ENCODE measurements around the gene EPS15. TPM values are rescaled to one million over a fixed set of nuclear protein-coding genes. Genes with fewer than 3 reads are reported as not detected.
A peak's percentile ranks its signal among the peaks of the same experiment; 100 is the strongest.

The EPS15 gene
- total and polyA plus RNA-seq, 9 of the 15 experiments (the other 6 are each of a cell fraction or from before 2014, with no cell fraction given): 23.1 to 69.0 (median 41.7) TPM

DNA sequence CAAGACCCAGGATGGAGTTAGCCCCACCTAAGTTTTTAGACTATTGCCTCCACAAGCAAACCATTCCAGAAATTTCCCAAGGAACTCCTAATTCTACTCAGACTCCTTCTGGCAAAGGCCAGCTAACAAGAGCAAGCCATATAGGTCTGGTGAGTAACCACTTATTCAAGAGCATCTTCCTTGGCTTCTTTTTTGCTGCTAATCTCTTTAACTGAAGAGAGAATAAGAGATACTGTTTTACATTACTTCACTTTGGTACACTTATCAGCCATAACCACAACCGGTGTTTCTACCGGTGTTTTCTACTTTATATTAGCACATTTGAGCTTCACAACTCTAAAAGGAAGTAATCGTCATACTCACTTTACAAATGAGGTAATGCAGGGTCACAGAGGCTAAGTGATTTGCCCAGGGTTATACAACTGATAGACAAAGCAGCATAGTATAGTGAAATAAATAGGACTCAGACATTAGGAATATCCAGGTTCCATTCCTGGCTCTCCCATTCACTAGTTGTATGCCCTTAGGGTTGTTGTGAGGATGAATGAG, 1.7 kb upstream of the EPS15 start:
- FAIRE-seq: no peak
- no peaks in the 10 kb centered on the region for H3K9me3 ChIP-seq (replicated peaks; ENCODE audit: control insufficient read depth, insufficient read depth, low read depth, low read length)
- peak overlapping the region; percentile 67 for H3K4me2 ChIP-seq (ENCODE audit: insufficient read depth, low read length)
- in situ Hi-C loops (cut with MboI): no loop called here
- H3K27ac ChIP-seq (ENCODE audit: extremely low read depth, low read depth, low read length): peak overlapping the region; percentile 76
- H3K9ac ChIP-seq (ENCODE audit: insufficient read depth in 1 of 2, low read depth in 2 of 2, low read length in 2 of 2): peak overlapping the region in 1 of 2 experiments; percentile 63; a peak in 2 of 4 replicates
- CTCF ChIA-PET (ENCODE audit: low intra/inter-chr PET ratio): no interaction called here
- peak; percentile 1 for ATAC-seq
- WGBS (ENCODE audit: insufficient coverage, low coverage, missing lambda C conversion rate): 0% methylated on average over 3 of the region's 3 CpGs
- H3K27me3 ChIP-seq (ENCODE audit: control insufficient read depth in 2 of 2, insufficient read depth in 2 of 2, low read length in 2 of 2): no peaks in the 10 kb centered on the region
- intact Hi-C loops (cut with micrococcal nuclease): loop anchor here (2.0 to 5.0 kb wide), 2 partner anchors 38 to 178 kb away; no protein-coding TSS in a partner anchor
- no peaks in the 10 kb centered on the region for H4K20me1 ChIP-seq (replicated peaks; ENCODE audit: control insufficient read depth, insufficient read depth, low read length)
- H3K79me2 ChIP-seq (ENCODE audit: control insufficient read depth, insufficient read depth, low read length): peaks cover 32% of the 10 kb centered on the region
- peaks cover 9 to 23% of the 10 kb centered on the region in 2 experiments for H3K4me1 ChIP-seq (replicated peaks in 1 of 2; ENCODE audit: control insufficient read depth in 2 of 2, insufficient read depth in 2 of 2, low read length in 2 of 2)
- peak in 2 of 4 experiments; percentile 54 to 79 for DNase-seq (ENCODE audit: extremely low read depth in 1 of 4, low spot score in 3 of 4)
- no peaks in the 10 kb centered on the region for H3K9me1 ChIP-seq (ENCODE audit: control insufficient read depth, insufficient read depth, low read length)
- H2AFZ ChIP-seq (ENCODE audit: low read depth, low read length): peak overlapping the region; percentile 37
- H3K36me3 ChIP-seq (ENCODE audit: control insufficient read depth, insufficient read depth, low read length): peaks cover 16% of the 10 kb centered on the region
- H3K4me3 ChIP-seq: no peak overlapping the region; the same call in 1 of the 2 replicates
- POLR2A ChIA-PET: interaction anchor here (0.5 to 1.3 kb wide), 9 partner anchors 8 to 609 kb away, joined by 3 to 6 read pairs (median 3); no protein-coding TSS in a partner anchor
- BruUV-seq (replicated peaks): no TSS peak
- TF ChIP-seq NR2C1 (IDR thresholded peaks at IDR 0.05) (no peak), NR2C1 (tag; IDR thresholded peaks at IDR 0.05) (0 out of 2 replicates have a peak, but pooled peaks have one; percentile 27), CREB5 (CRISPR knock-in tag; IDR thresholded peaks at IDR 0.05) (0 out of 2 replicates have a peak, but pooled peaks have one; percentile 30), MAZ (CRISPR knock-in tag; conservative IDR thresholded peaks at IDR 0.05 in 1 of 2, IDR thresholded peaks at IDR 0.05 in 1 of 2) (no peak), BDP1 (IDR thresholded peaks at IDR 0.05; ENCODE audit: insufficient read depth, insufficient read length) (no peak), KDM2B (CRISPR knock-in tag; IDR thresholded peaks at IDR 0.05) (peak; percentile 64; the same call in 1 of the 2 replicates), ILK (tag; IDR thresholded peaks at IDR 0.05; ENCODE audit: borderline replicate concordance, low read depth) (no peak), DNMT1 (IDR thresholded peaks at IDR 0.05) (peak; percentile 58; the same call in 1 of the 2 replicates), ZNF589 (CRISPR knock-in tag; IDR thresholded peaks at IDR 0.05; ENCODE audit: low read depth) (peak; percentile 80), ZFP36 (IDR thresholded peaks at IDR 0.05; ENCODE audit: low read depth, low read length, partially characterized antibody) (no peak)
- TF ChIP-seq, protein P1, sequence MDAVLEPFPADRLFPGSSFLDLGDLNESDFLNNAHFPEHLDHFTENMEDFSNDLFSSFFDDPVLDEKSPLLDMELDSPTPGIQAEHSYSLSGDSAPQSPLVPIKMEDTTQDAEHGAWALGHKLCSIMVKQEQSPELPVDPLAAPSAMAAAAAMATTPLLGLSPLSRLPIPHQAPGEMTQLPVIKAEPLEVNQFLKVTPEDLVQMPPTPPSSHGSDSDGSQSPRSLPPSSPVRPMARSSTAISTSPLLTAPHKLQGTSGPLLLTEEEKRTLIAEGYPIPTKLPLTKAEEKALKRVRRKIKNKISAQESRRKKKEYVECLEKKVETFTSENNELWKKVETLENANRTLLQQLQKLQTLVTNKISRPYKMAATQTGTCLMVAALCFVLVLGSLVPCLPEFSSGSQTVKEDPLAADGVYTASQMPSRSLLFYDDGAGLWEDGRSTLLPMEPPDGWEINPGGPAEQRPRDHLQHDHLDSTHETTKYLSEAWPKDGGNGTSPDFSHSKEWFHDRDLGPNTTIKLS (IDR thresholded peaks at IDR 0.05; ENCODE audit: borderline replicate concordance, low read depth): 0 out of 2 replicates have a peak, but pooled peaks have one; percentile 37
- TF ChIP-seq, protein P2, sequence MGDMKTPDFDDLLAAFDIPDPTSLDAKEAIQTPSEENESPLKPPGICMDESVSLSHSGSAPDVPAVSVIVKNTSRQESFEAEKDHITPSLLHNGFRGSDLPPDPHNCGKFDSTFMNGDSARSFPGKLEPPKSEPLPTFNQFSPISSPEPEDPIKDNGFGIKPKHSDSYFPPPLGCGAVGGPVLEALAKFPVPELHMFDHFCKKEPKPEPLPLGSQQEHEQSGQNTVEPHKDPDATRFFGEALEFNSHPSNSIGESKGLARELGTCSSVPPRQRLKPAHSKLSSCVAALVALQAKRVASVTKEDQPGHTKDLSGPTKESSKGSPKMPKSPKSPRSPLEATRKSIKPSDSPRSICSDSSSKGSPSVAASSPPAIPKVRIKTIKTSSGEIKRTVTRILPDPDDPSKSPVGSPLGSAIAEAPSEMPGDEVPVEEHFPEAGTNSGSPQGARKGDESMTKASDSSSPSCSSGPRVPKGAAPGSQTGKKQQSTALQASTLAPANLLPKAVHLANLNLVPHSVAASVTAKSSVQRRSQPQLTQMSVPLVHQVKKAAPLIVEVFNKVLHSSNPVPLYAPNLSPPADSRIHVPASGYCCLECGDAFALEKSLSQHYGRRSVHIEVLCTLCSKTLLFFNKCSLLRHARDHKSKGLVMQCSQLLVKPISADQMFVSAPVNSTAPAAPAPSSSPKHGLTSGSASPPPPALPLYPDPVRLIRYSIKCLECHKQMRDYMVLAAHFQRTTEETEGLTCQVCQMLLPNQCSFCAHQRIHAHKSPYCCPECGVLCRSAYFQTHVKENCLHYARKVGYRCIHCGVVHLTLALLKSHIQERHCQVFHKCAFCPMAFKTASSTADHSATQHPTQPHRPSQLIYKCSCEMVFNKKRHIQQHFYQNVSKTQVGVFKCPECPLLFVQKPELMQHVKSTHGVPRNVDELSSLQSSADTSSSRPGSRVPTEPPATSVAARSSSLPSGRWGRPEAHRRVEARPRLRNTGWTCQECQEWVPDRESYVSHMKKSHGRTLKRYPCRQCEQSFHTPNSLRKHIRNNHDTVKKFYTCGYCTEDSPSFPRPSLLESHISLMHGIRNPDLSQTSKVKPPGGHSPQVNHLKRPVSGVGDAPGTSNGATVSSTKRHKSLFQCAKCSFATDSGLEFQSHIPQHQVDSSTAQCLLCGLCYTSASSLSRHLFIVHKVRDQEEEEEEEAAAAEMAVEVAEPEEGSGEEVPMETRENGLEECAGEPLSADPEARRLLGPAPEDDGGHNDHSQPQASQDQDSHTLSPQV (IDR thresholded peaks at IDR 0.05): 0 out of 2 replicates have a peak, but pooled peaks have one; percentile 12
- TF ChIP-seq, protein P3, sequence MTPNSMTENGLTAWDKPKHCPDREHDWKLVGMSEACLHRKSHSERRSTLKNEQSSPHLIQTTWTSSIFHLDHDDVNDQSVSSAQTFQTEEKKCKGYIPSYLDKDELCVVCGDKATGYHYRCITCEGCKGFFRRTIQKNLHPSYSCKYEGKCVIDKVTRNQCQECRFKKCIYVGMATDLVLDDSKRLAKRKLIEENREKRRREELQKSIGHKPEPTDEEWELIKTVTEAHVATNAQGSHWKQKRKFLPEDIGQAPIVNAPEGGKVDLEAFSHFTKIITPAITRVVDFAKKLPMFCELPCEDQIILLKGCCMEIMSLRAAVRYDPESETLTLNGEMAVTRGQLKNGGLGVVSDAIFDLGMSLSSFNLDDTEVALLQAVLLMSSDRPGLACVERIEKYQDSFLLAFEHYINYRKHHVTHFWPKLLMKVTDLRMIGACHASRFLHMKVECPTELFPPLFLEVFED (CRISPR knock-in tag; conservative IDR thresholded peaks at IDR 0.05): no peak

Data from K562 (cell line).